NCI-H345 treated with DMSO at 0.1 percent for 48 hours (cell line): ENCODE measurements around the gene ARHGAP24.

Experiments
- DNase-seq: peaks from one replicate; lab custom pipeline; 2025; ENCODE audit not compliant: unreplicated experiment; lab: John Stamatoyannopoulos, UW

ARHGAP24 gene

GRCh38 chr4:85734424-85734831 lies 259.5 kb downstream of the ARHGAP24 start:
- DNase-seq, result no peak

- no peak for DNase-seq
Measured at GRCh38 chr4:85736571-85736970, 261.6 kb downstream of the ARHGAP24 start.

DNA sequence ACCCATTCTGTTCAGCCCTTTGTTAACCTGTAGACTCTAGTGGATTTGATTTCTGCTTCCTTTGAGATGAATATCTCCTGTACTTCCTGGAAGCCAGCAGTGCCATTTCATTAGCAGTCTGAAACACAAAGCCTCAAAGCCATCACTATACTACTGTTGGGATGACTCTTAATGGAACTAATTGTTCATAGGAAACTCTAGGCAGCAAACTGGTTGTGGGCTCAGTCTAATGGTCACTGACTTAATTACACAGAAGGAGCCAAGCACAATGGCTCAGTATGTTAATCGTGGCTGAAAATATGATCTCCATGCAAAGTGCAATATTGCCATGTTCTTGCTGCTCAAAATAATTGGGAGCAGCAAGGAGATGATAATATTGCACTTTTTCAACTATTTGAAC lies 262.3 kb downstream of the ARHGAP24 start:
- DNase-seq, result no peak

DNA sequence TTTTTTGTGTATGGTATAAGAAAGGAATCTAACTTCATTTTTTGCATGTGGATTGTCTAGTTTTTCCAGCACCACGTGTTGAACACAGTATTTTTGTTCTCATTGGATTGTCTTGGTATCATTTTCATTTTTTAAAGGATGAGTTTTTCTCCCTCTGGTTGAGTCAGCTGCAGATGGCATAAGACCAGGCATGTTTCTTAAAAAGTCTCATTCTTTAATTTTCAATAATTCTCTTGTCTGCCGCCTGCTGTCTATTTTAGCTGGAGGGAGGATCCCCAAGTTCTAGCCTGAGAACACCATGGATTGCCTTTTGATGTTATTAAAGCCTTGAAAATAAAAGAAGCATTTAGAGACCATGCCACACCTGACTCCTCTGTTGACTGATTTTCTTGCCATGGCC lies 263.8 kb downstream of the ARHGAP24 start:
- no peak for DNase-seq

GRCh38 chr4:85740431-85740861 lies 265.5 kb downstream of the ARHGAP24 start:
- no peak for DNase-seq

GRCh38 chr4:85741381-85741780 lies 266.4 kb downstream of the ARHGAP24 start:
- no peak for DNase-seq

- no peak for DNase-seq
Measured at GRCh38 chr4:85741921-85742591, 267.1 kb downstream of the ARHGAP24 start.

GRCh38 chr4:85744950-85745349 lies 270.0 kb downstream of the ARHGAP24 start:
- no peak for DNase-seq

- no peak for DNase-seq
Measured at GRCh38 chr4:85745939-85746338, 271.0 kb downstream of the ARHGAP24 start.

DNA sequence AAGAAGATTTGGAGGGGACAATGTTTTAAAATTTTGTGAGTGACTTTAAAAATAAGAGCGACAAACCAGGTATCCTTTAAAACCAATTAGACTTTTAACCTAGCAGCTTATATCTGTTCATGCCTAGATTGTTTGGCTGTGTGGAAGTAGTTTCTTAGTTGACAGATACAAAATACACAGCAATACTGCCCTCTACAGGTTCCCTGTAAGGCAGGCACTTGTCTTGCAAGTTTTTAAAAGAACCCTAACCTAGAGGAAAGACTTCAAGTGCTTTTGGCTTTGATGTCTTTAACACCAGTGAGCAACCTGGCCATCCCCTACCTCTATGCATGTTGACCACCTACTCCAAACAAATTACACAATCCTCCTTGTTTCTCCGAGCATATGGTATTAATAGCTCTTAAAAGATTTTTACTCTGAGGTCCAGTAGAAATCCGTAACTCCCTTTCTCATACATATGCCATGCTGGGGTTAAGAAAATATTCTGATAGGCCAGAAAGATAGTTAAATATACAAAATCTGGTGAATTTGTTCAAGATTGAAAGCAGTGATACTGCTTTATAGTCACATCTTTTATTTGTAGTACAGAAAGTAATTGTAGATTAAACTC lies 273.0 kb downstream of the ARHGAP24 start:
- DNase-seq, result peak; percentile 33

GRCh38 chr4:85748654-85749053 lies 273.7 kb downstream of the ARHGAP24 start:
- DNase-seq, result no peak

- DNase-seq, result no peak
Measured at GRCh38 chr4:85751866-85752265, 276.9 kb downstream of the ARHGAP24 start.

GRCh38 chr4:85755285-85755684 lies 280.3 kb downstream of the ARHGAP24 start:
- no peak for DNase-seq

DNA sequence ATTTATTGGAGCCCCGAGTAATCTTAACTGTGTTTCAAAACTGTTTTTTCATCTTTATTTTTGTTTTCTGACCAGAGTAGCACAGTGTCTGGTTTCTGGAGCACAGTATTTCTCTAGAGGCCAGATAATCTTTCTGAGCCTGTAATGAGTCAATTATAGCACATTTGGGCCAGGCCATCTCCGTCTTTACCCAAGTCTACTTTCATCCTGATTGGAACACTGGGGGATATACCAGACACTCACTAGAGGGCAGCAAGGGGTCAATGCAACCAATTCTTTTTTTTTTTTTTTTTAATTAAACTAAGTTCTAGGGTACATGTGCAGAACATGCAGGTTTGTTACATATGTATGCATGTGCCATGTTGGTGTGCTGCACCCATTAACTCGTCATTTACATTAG lies 282.0 kb downstream of the ARHGAP24 start:
- no peak for DNase-seq

DNA sequence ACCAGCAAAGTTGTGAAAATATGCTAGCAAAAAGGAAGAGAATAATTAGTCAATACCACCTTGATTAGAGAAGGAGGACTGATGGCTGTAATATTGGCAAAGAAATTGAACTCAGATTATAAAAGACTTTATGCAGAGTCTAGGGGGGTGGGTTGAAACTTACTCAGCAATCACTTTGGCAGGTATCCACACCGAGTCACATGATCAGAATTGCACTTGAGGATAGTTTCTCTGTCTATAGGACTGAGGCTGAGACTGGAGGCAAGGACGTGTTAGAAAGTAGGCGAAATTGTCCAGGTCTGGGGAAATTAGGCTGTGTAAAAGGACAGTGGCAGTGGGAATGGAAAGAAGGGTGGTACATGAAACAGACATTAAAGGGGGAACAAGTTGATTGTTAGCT lies 284.4 kb downstream of the ARHGAP24 start:
- no peak for DNase-seq

DNA sequence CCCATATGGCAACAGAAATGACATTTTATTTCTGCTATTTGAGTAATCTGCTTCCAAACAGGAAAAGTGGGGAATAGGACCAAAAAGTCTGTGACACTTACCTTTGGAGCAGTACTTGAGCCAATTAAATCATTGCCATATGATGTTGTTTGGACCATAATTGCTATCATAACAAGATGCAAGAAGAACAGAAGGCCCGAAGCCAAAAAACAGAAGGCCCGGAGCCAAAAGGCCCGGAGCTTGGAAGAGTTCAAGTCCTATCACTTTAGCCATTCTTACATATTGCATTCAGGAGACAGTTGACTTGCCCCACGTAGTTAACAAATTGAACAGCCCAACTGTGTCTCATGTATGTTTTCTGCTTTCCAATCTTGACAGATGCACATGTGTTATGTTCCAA lies 285.6 kb downstream of the ARHGAP24 start:
- DNase-seq, result no peak

DNA sequence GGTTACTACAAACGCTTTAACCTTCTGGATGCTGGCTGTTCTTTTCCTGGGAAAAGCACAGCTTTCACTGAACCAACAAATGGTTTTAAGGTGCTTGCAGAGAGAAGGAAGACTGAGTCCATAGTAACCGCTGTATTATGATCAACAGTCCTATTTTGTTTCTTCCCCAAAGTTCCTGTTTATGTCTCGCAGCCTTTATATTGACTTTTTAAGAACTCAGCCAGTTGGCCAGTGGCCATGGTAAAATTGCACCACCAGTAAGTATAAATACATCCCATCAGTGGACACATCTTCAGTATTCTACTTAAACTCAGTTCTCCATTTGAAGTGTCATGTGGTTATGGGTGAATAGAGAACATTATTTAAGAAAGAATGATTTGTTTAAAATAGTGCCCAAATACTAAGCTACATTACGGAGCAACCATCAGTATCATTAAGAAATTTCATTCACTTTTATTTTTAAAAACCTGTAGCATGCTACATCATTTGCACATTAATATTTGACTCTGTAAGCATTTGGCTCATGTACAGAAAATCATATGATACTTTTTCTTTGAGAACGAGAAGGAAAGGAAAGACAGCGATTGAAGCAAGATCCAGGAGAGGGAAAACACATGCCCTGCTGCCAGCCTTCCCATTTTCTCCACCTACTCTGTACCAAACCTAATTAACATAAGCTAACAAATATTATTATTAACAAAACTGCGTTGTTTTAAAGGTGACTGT lies 287.0 kb downstream of the ARHGAP24 start:
- no peak for DNase-seq

- no peak for DNase-seq
Measured at GRCh38 chr4:85762529-85762871, 287.6 kb downstream of the ARHGAP24 start.

DNA sequence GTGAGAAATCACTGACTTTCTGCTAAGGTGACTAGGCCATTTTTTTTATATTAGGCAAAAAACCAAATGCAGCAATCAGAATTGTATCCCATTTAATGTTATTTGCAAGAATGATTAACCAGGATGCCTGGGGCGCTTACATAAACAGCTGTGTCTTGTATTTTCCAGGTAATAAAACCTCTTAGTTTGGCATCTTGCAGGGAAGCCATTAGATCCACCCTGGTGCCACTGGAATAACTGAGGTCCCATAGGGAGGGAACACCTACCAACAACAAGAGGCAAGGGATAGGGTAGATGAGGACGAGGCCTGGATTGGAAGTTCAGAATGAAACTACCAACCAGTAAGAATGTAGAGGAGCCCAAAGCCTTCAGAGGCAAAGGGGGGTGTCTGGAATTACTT lies 288.3 kb downstream of the ARHGAP24 start:
- no peak for DNase-seq

DNA sequence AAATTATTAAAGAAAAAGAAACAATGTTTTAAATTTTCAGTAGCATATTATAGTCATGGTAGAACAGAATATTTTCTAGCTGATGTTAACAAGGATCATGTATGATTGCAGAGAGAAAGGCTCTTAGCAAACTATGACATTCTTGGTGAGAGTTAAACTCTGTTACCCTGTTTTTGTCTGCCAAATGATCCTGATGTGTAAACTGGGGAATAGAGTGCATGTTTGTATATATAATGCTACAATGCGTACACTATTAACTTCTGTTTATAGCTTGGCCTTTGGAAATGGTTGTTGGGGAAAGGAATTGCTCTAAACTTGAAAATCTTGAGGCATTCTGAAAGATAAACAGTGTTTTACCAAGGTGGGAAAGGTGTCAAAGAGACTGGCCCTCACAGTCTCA lies 292.7 kb downstream of the ARHGAP24 start:
- DNase-seq, result no peak

- DNase-seq, result no peak
Measured at GRCh38 chr4:85769009-85769408, 294.1 kb downstream of the ARHGAP24 start.

DNA sequence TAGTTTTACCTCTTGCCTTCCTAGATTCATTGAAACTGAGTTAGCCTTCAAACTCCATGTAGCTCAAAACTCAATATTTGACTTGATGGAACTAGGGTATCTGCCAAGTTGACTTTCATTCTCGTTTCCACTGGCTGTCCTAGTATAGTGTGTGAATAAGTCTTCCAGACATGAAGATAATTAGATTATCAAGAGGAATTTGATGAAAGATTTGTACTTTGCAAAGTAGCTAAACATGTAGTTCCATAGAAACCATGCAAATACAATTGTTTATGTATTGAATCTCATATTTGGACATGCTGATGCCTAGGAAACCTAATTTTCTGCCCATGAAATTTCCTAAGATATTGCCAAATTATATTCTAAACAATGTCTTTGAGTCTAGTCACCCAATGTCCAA lies 297.5 kb downstream of the ARHGAP24 start:
- no peak for DNase-seq
